Stimulated activated CD8-positive, alpha-beta memory T cell treated with anti-CD3 and anti-CD28 coated beads, Interleukin-4, amount 100 ng/mL, for 4 hours (primary cell): Measurements from ENCODE around the gene FAAH.
"Not testable (repeated sequence)": the region's sequence is repeated elsewhere in the genome, so short reads cannot be mapped to it uniquely, and the experiment has no call there.

ENCODE experiments used
- DNase-seq, 2 donors: peaks; one replicate each; pipeline ENCODE4 v3.0.0-alpha.2; 2020; ENCODE audit warnings: low read depth in 2 of 2, low spot score in 1 of 2

Gene FAAH

GRCh38 chr1:46394108-46394871 is at the start of gene FAAH:
TSS of gene FAAH (plus strand) at chr1:46394317. CDS start at chr1:46394349, 32 bp downstream.
- no peak for DNase-seq

- no peak for DNase-seq
These were observed 49.6 kb upstream of the FAAH start for GRCh38 chr1:46344481-46344880.

GRCh38 chr1:46345281-46345680 is 48.8 kb upstream of the FAAH start:
- DNase-seq: no peak

- no peak for DNase-seq
These were observed 41.8 kb upstream of the FAAH start for GRCh38 chr1:46352363-46352762.

DNA sequence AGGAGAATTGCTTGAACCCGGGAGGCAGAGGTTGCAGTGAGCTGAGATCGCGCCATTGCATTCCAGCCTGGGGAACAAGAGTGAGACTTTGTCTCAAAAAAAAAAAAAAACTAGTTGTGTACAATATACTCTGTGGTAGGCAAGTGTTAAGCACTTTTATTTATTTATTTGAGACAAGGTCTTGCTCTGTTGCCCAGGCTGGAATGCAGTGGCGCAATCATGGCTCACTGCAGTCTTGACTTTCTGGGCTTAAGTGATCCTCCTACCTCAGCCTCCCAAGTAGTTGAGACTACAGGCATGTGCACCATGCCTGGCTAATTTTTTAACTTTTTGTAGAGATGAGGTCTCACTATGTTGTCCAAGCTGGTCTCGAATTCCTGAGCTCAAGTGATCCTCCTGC is 38.2 kb upstream of the FAAH start:
- not testable (repeated sequence) for DNase-seq

DNA sequence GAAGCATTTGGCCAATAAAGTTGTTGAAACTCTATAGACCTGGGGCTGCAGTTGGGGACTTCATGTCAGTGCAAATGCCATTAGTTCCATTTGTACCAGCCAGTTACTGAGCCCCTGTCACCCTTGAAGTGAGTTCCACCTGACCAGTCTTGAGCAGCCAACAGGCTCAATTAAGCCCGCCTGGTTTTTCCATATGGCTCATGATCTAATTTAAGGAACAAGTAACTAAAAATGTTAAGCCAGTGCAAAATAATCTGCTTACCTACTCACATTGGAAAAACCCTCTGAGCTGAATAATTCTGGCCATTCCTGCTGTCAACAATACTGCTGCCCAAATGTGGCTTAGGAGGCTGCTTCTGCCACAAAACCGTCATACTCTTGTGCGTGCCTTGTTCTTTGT is 32.0 kb upstream of the FAAH start:
- DNase-seq: no peak

- no peak for DNase-seq
These were observed 31.0 kb upstream of the FAAH start for GRCh38 chr1:46363121-46363520.

GRCh38 chr1:46364612-46365011 is 29.5 kb upstream of the FAAH start:
- DNase-seq: no peak

- not testable (repeated sequence) for DNase-seq
These were observed 28.3 kb upstream of the FAAH start for GRCh38 chr1:46365796-46366195.

DNA sequence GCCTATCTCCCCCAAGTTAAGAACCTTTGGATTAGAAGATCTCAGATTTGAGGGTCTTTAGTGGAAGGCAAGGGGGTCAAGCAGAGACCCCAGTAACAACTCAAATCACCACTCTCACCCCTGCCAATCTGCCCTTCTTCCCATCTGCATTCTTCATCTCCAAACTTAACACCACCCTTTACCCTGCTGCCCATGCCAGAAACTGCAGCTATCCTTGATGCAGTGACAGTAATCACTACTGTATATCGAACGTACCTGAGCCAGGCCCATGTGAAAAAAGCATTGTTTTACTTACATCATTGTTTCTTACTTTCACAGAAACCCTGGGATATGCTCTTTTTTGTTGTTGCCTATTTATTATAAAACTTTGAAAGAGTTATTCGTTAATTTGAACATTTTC is 27.0 kb upstream of the FAAH start:
- no peak for DNase-seq

GRCh38 chr1:46367701-46368100 is 26.4 kb upstream of the FAAH start:
- DNase-seq: not testable (repeated sequence)

DNA sequence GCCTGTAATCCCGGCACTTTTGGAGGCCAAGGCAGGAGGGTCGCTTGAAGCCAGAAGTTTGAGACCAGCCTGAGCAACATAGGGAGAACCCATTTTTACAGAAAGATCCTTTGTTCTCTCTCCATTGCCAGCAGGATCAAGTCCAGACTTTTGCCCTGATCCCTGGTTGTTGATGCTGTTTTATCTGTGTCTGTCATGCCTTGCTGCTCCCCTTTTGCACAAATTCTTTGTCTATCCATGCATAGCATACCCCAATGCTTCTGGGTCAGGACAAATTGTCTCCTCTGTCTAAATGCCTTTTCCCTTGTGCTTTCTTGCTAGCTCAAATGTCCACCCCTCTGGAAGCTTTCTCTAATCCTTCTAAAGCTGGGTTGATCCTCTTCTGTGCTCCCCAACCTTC is 25.3 kb upstream of the FAAH start:
- no peak for DNase-seq

- no peak for DNase-seq
These were observed 24.4 kb upstream of the FAAH start for GRCh38 chr1:46369542-46370213.

DNA sequence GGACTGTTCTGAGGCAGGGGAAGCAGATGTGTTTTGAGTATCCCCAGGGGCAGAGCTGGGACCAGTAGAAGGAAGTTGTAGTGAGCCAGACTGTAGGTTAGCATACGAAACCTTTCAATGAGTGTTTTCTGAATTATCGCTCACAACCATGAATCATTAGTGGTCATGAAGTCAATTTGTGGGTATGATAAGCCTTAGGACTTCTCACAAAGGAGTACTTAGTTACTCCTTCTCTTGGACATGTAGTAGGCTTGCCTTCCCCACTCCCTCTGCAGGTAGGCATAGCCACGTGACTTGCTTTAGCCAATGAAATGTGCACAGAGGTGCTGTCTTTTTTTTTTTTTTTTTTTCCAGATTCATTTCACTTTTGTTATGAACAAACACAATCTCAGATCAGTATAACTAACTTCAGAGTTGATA is 23.9 kb upstream of the FAAH start:
- no peak for DNase-seq

DNA sequence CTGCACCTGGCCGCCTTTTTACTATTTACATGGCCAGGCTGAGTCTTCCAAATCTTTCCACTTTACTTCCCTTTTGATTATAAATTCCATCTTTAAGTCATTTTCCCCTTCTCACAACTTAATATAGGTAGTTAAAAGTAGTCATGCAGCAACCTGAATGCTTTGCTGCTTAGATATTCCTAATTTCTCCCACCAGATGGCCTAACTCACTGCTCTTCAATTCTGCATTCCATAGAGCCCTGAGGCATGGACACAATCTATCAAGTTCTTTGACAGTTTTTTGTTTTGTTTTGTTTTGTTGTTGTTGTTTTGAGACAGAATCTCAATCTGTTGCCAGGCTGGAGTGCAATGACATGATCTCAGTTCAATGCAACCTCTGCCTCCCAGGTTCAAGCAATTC is 21.7 kb upstream of the FAAH start:
- no peak for DNase-seq

GRCh38 chr1:46379996-46380395 is 14.1 kb upstream of the FAAH start:
- DNase-seq: no peak

GRCh38 chr1:46380508-46380907 is 13.6 kb upstream of the FAAH start:
- no peak for DNase-seq

GRCh38 chr1:46393510-46393909 is 607 bp upstream of the FAAH start:
- no peak for DNase-seq

GRCh38 chr1:46394872-46395465 is 852 bp downstream of the FAAH start:
- no peak for DNase-seq

GRCh38 chr1:46396441-46397398 is 2.6 kb downstream of the FAAH start:
- no peak for DNase-seq

GRCh38 chr1:46399307-46399706 is 5.2 kb downstream of the FAAH start:
- DNase-seq: no peak
